ENCODE results near the gene CORO2B.

Gene CORO2B

GRCh38 chr15:68554721-68555678 is 23.8 kb upstream of the CORO2B start:
- no peak for DNase-seq

GRCh38 chr15:68555679-68556037 is 23.1 kb upstream of the CORO2B start:
- DNase-seq = no peak

- DNase-seq = no peak
Measured at GRCh38 chr15:68556139-68556990, 22.4 kb upstream of the CORO2B start.

DNA sequence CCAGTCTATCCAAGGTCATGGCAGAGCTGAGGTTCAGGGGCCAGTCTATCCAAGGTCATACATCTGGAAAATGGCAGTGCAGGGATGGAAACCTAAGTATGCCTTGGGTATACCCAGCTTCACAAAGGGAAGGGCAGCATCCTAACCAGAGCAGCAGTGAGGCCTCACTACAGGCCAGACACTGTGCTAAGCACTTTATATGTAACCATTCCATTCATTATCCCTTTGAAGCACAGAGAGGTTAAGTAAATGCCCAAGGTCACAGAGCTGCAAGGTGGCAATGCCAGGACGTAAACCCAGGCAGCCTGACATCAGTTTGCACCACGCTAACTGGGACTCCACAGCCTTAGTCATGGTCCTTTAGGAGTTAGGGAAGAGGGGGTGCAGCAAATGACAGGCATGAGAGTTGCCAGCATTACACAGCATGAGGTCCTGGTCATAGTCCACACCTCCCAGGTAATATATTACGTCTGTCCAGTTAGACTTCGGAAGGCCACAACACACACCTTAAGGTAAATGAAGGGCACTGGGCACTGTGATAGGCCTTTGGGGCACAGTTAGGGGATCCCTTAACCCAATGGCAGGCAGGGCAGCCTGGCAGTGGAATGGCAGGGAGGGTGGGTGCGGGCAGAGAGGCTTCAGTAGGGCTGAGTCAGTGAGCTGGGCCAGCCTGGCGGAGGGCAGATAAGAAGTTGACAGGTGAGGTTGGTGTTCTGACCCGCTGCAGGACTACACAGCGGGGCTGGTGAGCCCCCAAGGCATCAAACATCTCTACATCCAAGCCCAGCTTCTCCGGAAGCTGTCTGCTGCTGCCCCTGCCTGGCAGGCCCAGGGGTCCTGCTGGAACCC is 21.1 kb upstream of the CORO2B start:
- DNase-seq = no peak

- DNase-seq = peak; percentile 19
Measured at GRCh38 chr15:68558318-68559305, 20.2 kb upstream of the CORO2B start.

- DNase-seq = peak; percentile 82
Measured at GRCh38 chr15:68559345-68560310, 19.2 kb upstream of the CORO2B start.

GRCh38 chr15:68560501-68561113 is 18.2 kb upstream of the CORO2B start:
- DNase-seq = no peak

GRCh38 chr15:68561171-68561900 is 17.5 kb upstream of the CORO2B start:
- DNase-seq = no peak

DNA sequence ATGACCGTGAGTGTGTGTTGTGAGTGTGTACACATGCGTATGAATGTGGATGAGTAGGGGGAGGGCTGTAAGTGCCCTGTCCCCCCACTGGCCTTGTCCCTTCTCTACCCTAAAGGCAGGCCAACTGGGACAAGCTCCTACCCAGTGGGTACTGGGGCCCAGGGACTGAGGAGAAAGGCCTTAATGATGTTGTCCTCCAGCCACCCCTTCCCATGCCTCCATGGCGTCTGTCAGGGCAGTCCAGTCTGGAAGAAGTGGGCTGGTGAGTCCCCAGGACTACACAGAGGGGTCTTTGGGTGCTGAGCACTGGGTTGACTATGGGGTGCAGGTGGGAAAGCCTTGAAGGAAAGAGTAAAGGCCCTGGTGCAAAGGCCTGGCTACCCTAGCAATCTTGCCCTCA is 16.9 kb upstream of the CORO2B start:
- DNase-seq = no peak

DNA sequence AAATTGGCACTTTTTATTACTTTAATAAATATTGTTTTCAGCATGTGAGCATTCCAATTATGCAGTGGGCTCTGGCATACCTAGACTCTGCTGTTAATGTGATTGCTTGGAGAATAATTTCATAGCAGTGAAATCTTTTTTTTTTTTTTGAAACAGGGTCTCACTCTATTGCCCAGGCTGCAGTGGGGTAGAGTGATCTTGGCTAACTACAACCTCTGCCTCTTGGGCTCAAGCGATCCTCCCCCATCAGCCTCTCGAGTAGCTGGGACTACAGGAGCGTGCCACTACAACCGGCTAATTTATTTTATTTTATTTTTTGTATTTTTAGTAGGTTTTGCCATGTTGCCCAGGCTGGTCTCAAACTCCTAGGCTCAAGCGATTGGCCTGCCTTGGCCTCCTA is 14.6 kb upstream of the CORO2B start:
- DNase-seq = no peak

- DNase-seq = no peak
Measured at GRCh38 chr15:68565234-68565633, 13.6 kb upstream of the CORO2B start.

GRCh38 chr15:68565726-68566125 is 13.1 kb upstream of the CORO2B start:
- no peak for DNase-seq

GRCh38 chr15:68566377-68566954 is 12.3 kb upstream of the CORO2B start:
- DNase-seq = no peak

- DNase-seq = no peak
Measured at GRCh38 chr15:68567345-68567744, 11.4 kb upstream of the CORO2B start.

DNA sequence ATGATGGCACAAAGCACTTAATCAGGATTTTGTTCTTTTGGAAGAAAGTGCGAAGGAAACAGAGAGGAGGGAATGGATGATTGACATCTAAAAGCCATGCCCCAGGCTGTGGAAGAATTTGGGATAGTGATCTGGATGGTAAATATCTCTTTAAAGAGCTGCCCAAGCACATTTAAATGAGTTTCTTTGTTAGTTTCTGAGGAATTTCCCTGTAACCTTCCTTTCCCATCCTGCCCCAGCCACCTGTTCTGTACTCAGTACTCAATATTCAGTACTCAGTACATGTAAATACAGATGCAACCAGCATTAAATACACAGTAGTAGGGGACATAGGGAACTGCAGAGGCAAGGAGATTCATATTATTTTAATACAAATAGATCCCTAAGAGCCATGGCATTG is 7.8 kb upstream of the CORO2B start:
- no peak for DNase-seq

DNA sequence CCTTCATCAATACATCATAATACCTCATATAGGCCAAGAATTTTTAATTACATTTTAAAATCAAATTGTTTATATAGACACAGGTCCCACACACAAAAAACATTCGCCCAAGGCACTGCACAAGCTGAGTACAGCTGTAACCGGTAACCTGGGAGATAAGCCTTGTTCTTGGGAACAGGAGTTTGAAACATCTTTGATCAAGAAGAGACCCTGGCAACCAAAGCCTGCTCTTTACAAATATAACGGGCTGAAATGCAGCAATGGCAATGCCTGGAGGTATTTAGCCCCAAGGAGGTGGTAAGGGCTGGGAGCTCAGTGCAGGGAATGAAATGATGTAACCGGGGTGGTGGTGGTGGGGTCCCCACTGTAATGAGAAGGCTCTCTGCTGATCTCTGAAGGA is 7.2 kb upstream of the CORO2B start:
- no peak for DNase-seq

GRCh38 chr15:68572309-68572708 is 6.5 kb upstream of the CORO2B start:
- DNase-seq = no peak

- DNase-seq = no peak
Measured at GRCh38 chr15:68572921-68573320, 5.9 kb upstream of the CORO2B start.

DNA sequence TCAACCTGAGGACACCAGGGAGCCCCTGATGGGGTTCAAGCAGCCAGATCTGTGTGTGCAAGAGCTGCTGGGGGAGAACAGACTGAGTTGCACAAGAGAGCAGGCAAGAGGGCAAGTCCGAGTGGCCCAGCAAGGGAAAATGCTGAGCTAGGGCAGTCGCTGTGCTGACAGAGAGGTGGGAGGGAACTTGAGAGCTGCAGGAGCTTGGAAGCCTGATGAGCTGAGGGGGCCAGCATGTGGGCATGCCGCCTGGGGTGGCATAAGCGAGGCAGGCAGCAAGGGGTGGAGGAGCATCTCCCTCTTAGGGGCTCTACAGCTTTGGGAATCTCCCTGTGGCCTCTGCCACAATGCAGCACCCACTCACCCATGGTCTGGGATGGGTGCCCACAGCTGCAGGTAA is 4.7 kb upstream of the CORO2B start:
- DNase-seq = no peak

Measured in hematopoietic multipotent progenitor cell treated with erythropoietin and hydrocortisone succinate and interleukin-3 and kit ligand, for 4 days (in vitro differentiated cells).